Measurements from ENCODE around the gene HVCN1. TPM values are rescaled to one million over a fixed set of nuclear protein-coding genes. Genes with fewer than 3 reads are reported as not detected.

The HVCN1 gene
- total RNA-seq, 3 donors from 2014 or later (not counting 1 experiment from before 2014, with no cell fraction given): 12.5 to 18.4 (median 18.0) TPM

- TF ChIP-seq, protein P1, sequence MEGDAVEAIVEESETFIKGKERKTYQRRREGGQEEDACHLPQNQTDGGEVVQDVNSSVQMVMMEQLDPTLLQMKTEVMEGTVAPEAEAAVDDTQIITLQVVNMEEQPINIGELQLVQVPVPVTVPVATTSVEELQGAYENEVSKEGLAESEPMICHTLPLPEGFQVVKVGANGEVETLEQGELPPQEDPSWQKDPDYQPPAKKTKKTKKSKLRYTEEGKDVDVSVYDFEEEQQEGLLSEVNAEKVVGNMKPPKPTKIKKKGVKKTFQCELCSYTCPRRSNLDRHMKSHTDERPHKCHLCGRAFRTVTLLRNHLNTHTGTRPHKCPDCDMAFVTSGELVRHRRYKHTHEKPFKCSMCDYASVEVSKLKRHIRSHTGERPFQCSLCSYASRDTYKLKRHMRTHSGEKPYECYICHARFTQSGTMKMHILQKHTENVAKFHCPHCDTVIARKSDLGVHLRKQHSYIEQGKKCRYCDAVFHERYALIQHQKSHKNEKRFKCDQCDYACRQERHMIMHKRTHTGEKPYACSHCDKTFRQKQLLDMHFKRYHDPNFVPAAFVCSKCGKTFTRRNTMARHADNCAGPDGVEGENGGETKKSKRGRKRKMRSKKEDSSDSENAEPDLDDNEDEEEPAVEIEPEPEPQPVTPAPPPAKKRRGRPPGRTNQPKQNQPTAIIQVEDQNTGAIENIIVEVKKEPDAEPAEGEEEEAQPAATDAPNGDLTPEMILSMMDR (IDR thresholded peaks at IDR 0.05): no peak
- no peaks in the 10 kb centered on the region for H3K27me3 ChIP-seq (ENCODE audit: control insufficient read depth, insufficient read depth, low read length)
- H3K9me3 Mint-ChIP-seq: no peaks in the 10 kb centered on the region
- ATAC-seq (no peak), DNase-seq (no peak)
- H3K4me1 Mint-ChIP-seq: peaks cover 13 to 16% of the 10 kb centered on the region in 2 donors
- H3K27me3 Mint-ChIP-seq (ENCODE audit: low read depth in 2 of 2): no peaks in the 10 kb centered on the region
- H3K27ac Mint-ChIP-seq: no peak overlapping the region
- no peak overlapping the region for H3K4me3 ChIP-seq (ENCODE audit: low read length)
- no peaks in the 10 kb centered on the region for H3K36me3 Mint-ChIP-seq
- no peak overlapping the region for H3K4me3 Mint-ChIP-seq
- H3K4me1 ChIP-seq (ENCODE audit: control insufficient read depth, insufficient read depth, low read length): peaks cover 10% of the 10 kb centered on the region
- H3K27ac ChIP-seq (ENCODE audit: low read length): no peak overlapping the region
- intact Hi-C loops (cut with micrococcal nuclease): no loop called here
- no peaks in the 10 kb centered on the region for H3K9me3 ChIP-seq (ENCODE audit: control insufficient read depth, insufficient read depth, low read length)
- WGBS (ENCODE audit: insufficient coverage): 83% methylated on average over 11 of the region's 11 CpGs
- H3K36me3 ChIP-seq (ENCODE audit: control insufficient read depth, insufficient read depth, low read length): peaks cover 45% of the 10 kb centered on the region
Observed at GRCh38 chr12:110649341-110649847, 39.5 kb downstream of the HVCN1 start.

- no peak overlapping the region for H3K4me3 Mint-ChIP-seq
- DNase-seq: peak in 1 of 2 donors; percentile 50
Observed at GRCh38 chr12:110647631-110648040, 41.3 kb downstream of the HVCN1 start.

DNA sequence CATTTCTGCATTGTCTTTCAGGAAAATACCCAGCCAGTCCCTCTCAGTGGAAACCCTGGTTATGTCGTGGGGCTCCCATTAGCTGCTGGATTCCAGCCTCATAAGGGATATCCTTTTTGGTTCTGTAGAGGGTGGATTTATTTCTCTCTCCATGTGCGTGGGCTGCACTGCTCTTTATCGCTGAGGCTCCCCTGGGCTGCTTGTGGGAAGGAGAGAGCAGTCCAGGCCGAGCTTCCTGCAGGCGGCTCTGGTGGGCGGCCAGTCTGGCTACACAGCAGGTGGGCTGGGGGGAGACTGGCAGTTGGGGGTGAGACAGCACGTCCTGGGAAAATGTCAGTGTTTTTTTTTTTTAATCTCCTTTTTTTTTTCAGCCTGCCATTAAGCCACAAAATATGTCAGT lies 47.4 kb downstream of the HVCN1 start:
- Mint-ChIP-seq H3K36me3 (no peaks in the 10 kb centered on the region), H3K27ac (no peak overlapping the region), H3K27me3 (ENCODE audit: low read depth in 2 of 2) (no peaks in the 10 kb centered on the region), H3K9me3 (no peaks in the 10 kb centered on the region), H3K4me1 (peaks cover 0 to 10% of the 10 kb centered on the region in 2 donors), H3K4me3 (no peak overlapping the region)
- no peak for DNase-seq
- 52% methylated on average over 7 of the region's 7 CpGs for WGBS (ENCODE audit: insufficient coverage)
- Histone ChIP-seq H3K4me3 (ENCODE audit: low read length) (no peak overlapping the region), H3K27ac (ENCODE audit: low read length) (no peak overlapping the region), H3K4me1 (ENCODE audit: control insufficient read depth, insufficient read depth, low read length) (peaks cover 10% of the 10 kb centered on the region), H3K36me3 (ENCODE audit: control insufficient read depth, insufficient read depth, low read length) (no peaks in the 10 kb centered on the region), H3K9me3 (ENCODE audit: control insufficient read depth, insufficient read depth, low read length) (no peaks in the 10 kb centered on the region), H3K27me3 (ENCODE audit: control insufficient read depth, insufficient read depth, low read length) (no peaks in the 10 kb centered on the region)
- TF ChIP-seq, protein P1 (IDR thresholded peaks at IDR 0.05): no peak
- intact Hi-C loops (cut with micrococcal nuclease): no loop called here
- no peak for ATAC-seq

More at GRCh38 chr12:110647631-110648040, 41.3 kb downstream of the HVCN1 start:
- Histone ChIP-seq H3K4me1 (ENCODE audit: control insufficient read depth, insufficient read depth, low read length) (peaks cover 10% of the 10 kb centered on the region), H3K27me3 (ENCODE audit: control insufficient read depth, insufficient read depth, low read length) (no peaks in the 10 kb centered on the region), H3K36me3 (ENCODE audit: control insufficient read depth, insufficient read depth, low read length) (peaks cover 43% of the 10 kb centered on the region), H3K27ac (ENCODE audit: low read length) (peak overlapping the region; percentile 65), H3K9me3 (ENCODE audit: control insufficient read depth, insufficient read depth, low read length) (no peaks in the 10 kb centered on the region), H3K4me3 (ENCODE audit: low read length) (no peak overlapping the region)
- 26% methylated on average over 6 of the region's 7 CpGs for WGBS (ENCODE audit: insufficient coverage)
- TF ChIP-seq, protein P1 (IDR thresholded peaks at IDR 0.05): no peak
- Mint-ChIP-seq H3K9me3 (no peaks in the 10 kb centered on the region), H3K36me3 (no peaks in the 10 kb centered on the region), H3K27ac (peak overlapping the region; percentile 53 to 65), H3K4me1 (peaks cover 13 to 16% of the 10 kb centered on the region in 2 donors), H3K27me3 (ENCODE audit: low read depth in 2 of 2) (no peaks in the 10 kb centered on the region)
- intact Hi-C loops (cut with micrococcal nuclease): no loop called here
- ATAC-seq: peak in 1 of 3 donors; percentile 12
